H1 (cell line): Measurements from ENCODE around the gene USP17L11. TPM values are rescaled to one million over a fixed set of nuclear protein-coding genes. Genes with fewer than 3 reads are reported as not detected.
"Not testable (repeated sequence)": the region's sequence is repeated elsewhere in the genome, so short reads cannot be mapped to it uniquely, and the experiment has no call there.

Source experiments
- CTCF ChIA-PET: fragments of 300-600 bp; sonication (Branson Sonifier 250); formaldehyde crosslinking; loops from one replicate; lab custom pipeline; 2021; ENCODE audit not compliant: partially characterized antibody; lab: Charles Lee
- POLR2A ChIA-PET: fragments of 300-600 bp; sonication (Branson Sonifier 250); formaldehyde crosslinking; loops from one replicate; lab custom pipeline; 2021; ENCODE audit warnings: inconsistent platforms; ENCODE audit not compliant: partially characterized antibody; lab: Charles Lee
- DNase-seq, 2 experiments: peaks; one replicate each; pipeline versions ENCODE4 v3.0.0 to v3.0.0-alpha.2; 2010 to 2022; ENCODE audit warnings: low spot score in 2 of 2, low read depth in 1 of 2, mixed read lengths in 1 of 2
- FAIRE-seq: peaks from 2 replicates; lab custom pipeline; 2011; peaks lifted over from hg19 to GRCh38; lab: Jason Lieb, UNC
- H2AFZ ChIP-seq: 2 replicates; pipeline ENCODE4 v1.8.1; 2012; ENCODE audit warnings: low read length, inconsistent platforms
- H2AK5ac ChIP-seq: 2 replicates; pipeline ENCODE4 v1.6.1; 2013; ENCODE audit warnings: low read depth, low read length
- H2BK120ac ChIP-seq: replicated peaks from 2 replicates; pipeline ENCODE3; 2013; ENCODE audit warnings: low read depth, low read length, inconsistent platforms
- H2BK12ac ChIP-seq: 2 replicates; pipeline ENCODE4 v1.6.1; 2013; ENCODE audit warnings: low read depth, low read length
- H2BK15ac ChIP-seq: 2 replicates; pipeline ENCODE4 v1.6.1; 2013; ENCODE audit warnings: low read length
- H2BK20ac ChIP-seq: 2 replicates; pipeline ENCODE4 v1.6.1; 2013; ENCODE audit warnings: low read length
- H2BK5ac ChIP-seq: 2 replicates; pipeline ENCODE4 v1.6.1; 2013; ENCODE audit warnings: low read depth, low read length
- H3K14ac ChIP-seq: 2 replicates; pipeline ENCODE4 v1.6.1; 2013; ENCODE audit warnings: inconsistent platforms; ENCODE audit not compliant: insufficient read length
- H3K18ac ChIP-seq: 2 replicates; pipeline ENCODE4 v1.6.1; 2013; ENCODE audit warnings: low read length; ENCODE audit errors: extremely low read depth
- H3K23ac ChIP-seq: 2 replicates; pipeline ENCODE4 v1.6.1; 2013; ENCODE audit warnings: inconsistent platforms; ENCODE audit not compliant: insufficient read length
- H3K23me2 ChIP-seq: 2 replicates; pipeline ENCODE4 v1.6.1; 2013; ENCODE audit warnings: low read depth, low read length
- H3K27ac ChIP-seq: 2 replicates; pipeline ENCODE4 v1.6.1; 2011; ENCODE audit warnings: low read depth, low read length, inconsistent platforms
- H3K27me3 ChIP-seq, 4 experiments: replicated peaks in 1 of 4; 1 replicate in 1 of 4; 2 replicates in 3 of 4; pipeline versions ENCODE4 v1.6.1 to v1.8.1; 2011 to 2013; ENCODE audit warnings: low read length in 3 of 4, mild to moderate bottlenecking in 3 of 4, inconsistent platforms in 2 of 4, mixed read lengths in 2 of 4, moderate library complexity in 1 of 4; ENCODE audit not compliant: control insufficient read depth in 3 of 4, insufficient read depth in 3 of 4; ENCODE audit errors: extremely low read depth in 1 of 4
- H3K36me3 ChIP-seq, 4 experiments: 2 replicates each; pipeline versions ENCODE4 v1.6.1 to v1.8.1; 2011 to 2013; ENCODE audit warnings: mild to moderate bottlenecking in 4 of 4, low read length in 3 of 4, moderate library complexity in 2 of 4, control low read depth in 1 of 4, inconsistent platforms in 1 of 4; ENCODE audit not compliant: insufficient read depth in 4 of 4, control insufficient read depth in 2 of 4
- H3K4ac ChIP-seq: replicated peaks from 2 replicates; pipeline ENCODE3; 2013; ENCODE audit warnings: low read length, low read depth, mixed read lengths, inconsistent platforms; ENCODE audit not compliant: insufficient read length
- H3K4me1 ChIP-seq, 4 experiments: replicated peaks in 1 of 4; 1 replicate in 1 of 4; 2 replicates in 3 of 4; pipeline versions ENCODE4 v1.6.1 to v1.8.1; 2011 to 2013; ENCODE audit warnings: low read length in 3 of 4, inconsistent platforms in 2 of 4, mixed read lengths in 1 of 4; ENCODE audit not compliant: insufficient read depth in 4 of 4, control insufficient read depth in 3 of 4
- H3K4me2 ChIP-seq, 2 experiments: 2 replicates each; pipeline versions ENCODE4 v1.6.1 to v1.8.1; 2011 to 2013; ENCODE audit warnings: low read depth in 2 of 2, low read length in 2 of 2, control low read depth in 1 of 2, inconsistent platforms in 1 of 2, mild to moderate bottlenecking in 1 of 2; ENCODE audit not compliant: insufficient read depth in 1 of 2
- H3K4me3 ChIP-seq, 4 experiments: fragments of 200-600, 300-600 bp in 1 of 4; sonication (generic), shearing (Covaris generic), sonication (Bioruptor Twin) in 1 of 4; 2 replicates each; pipeline versions ENCODE4 v1.5.1 to v1.8.1; 2011 to 2016; ENCODE audit warnings: low read length in 4 of 4, low read depth in 3 of 4, control low read depth in 2 of 4, inconsistent platforms in 2 of 4, mild to moderate bottlenecking in 2 of 4, mixed read lengths in 1 of 4, moderate library complexity in 1 of 4; ENCODE audit not compliant: insufficient read depth in 2 of 4; ENCODE audit errors: extremely low read depth in 1 of 4
- H3K56ac ChIP-seq: replicated peaks from 2 replicates; pipeline ENCODE3; 2013; ENCODE audit warnings: low read depth, mild to moderate bottlenecking, mixed read lengths, low read length, inconsistent platforms; ENCODE audit not compliant: insufficient read length
- H3K79me1 ChIP-seq: 2 replicates; pipeline ENCODE4 v1.6.1; 2013; ENCODE audit warnings: low read depth, low read length, control low read depth
- H3K79me2 ChIP-seq, 2 experiments: 2 replicates each; pipeline versions ENCODE4 v1.6.1 to v1.8.1; 2012 to 2013; ENCODE audit warnings: low read length in 2 of 2, mild to moderate bottlenecking in 2 of 2, inconsistent platforms in 1 of 2; ENCODE audit not compliant: insufficient read depth in 2 of 2, control insufficient read depth in 1 of 2
- H3K9ac ChIP-seq, 4 experiments: replicated peaks in 1 of 4; 1 replicate in 1 of 4; 2 replicates in 3 of 4; pipeline versions ENCODE4 v1.6.1 to v1.8.1; 2011 to 2013; ENCODE audit warnings: low read depth in 3 of 4, low read length in 3 of 4, control low read depth in 2 of 4, mild to moderate bottlenecking in 2 of 4, moderate library complexity in 2 of 4, inconsistent platforms in 1 of 4; ENCODE audit errors: extremely low read depth in 1 of 4
- H3K9me3 ChIP-seq, 2 experiments: 2 replicates each; pipeline versions ENCODE4 v1.6.1 to v1.8.1; 2012 to 2013; ENCODE audit warnings: mild to moderate bottlenecking in 2 of 2, moderate library complexity in 2 of 2, control low read depth in 1 of 2, inconsistent platforms in 1 of 2, low read depth in 1 of 2, low read length in 1 of 2, mixed read lengths in 1 of 2; ENCODE audit not compliant: insufficient read depth in 2 of 2
- H4K20me1 ChIP-seq, 2 experiments: replicated peaks in 1 of 2; 2 replicates each; pipeline versions ENCODE3 to v1.8.1; 2011 to 2013; ENCODE audit warnings: inconsistent platforms in 2 of 2, low read length in 2 of 2, mild to moderate bottlenecking in 1 of 2; ENCODE audit not compliant: insufficient read depth in 2 of 2, control insufficient read depth in 1 of 2
- H4K5ac ChIP-seq: 2 replicates; pipeline ENCODE4 v1.6.1; 2013; ENCODE audit warnings: low read length, low read depth, mixed read lengths, inconsistent platforms; ENCODE audit not compliant: insufficient read length
- H4K8ac ChIP-seq: 2 replicates; pipeline ENCODE4 v1.8.0; 2013; ENCODE audit warnings: mild to moderate bottlenecking, moderate library complexity, low read length, inconsistent platforms; ENCODE audit not compliant: insufficient read depth; ENCODE audit errors: extremely low read depth
- H4K91ac ChIP-seq: replicated peaks from 2 replicates; pipeline ENCODE3; 2013; ENCODE audit warnings: low read length, mixed read lengths, inconsistent platforms; ENCODE audit not compliant: insufficient read length
- WGBS, 2 experiments: shearing (Covaris generic) in 1 of 2; methylation state at CpG; one replicate each; pipeline versions ENCODE4 v1.1.6 to v1.1.7; 2013 to 2015; ENCODE audit warnings: low lambda C conversion rate in 2 of 2, mixed read lengths in 2 of 2, inconsistent platforms in 1 of 2, low coverage in 1 of 2, missing lambda C conversion rate in 1 of 2; ENCODE audit not compliant: insufficient replicate concordance in 2 of 2, insufficient coverage in 1 of 2, insufficient read length in 1 of 2; ENCODE audit errors: extremely low coverage in 1 of 2, missing lambda C conversion rate in 1 of 2; 5-methylcytosine and 5-hydroxymethylcytosine counted together
- polyA plus RNA-seq, 7 experiments: library from polyadenylated mRNA; depleted of rRNA in 3 of 7; stranded (reverse) in 5 of 7; unstranded in 2 of 7; fragments of >200 nt in 5 of 7; fragments of 200-250 nt in 2 of 7; gene quantifications; 1 replicate in 5 of 7; 2 replicates in 1 of 7; 4 replicates in 1 of 7; pipeline versions ENCODE4 v1.2.1 to v1.2.3, GENCODE V29; 2011 to 2013; ENCODE audit warnings: missing spikeins in 2 of 7, mixed read lengths in 2 of 7
- total RNA-seq: library from RNA; stranded (reverse); fragmentation: NEBNext Ultra II Directional; extraction: Animal tissue kit (Norgen Biotek cat#: 25700); gene quantifications from 2 replicates; pipeline ENCODE4 v1.2.1, GENCODE V29; 2021

USP17L11 gene
- total and polyA plus RNA-seq, 2 of the 8 experiments (the other 6 are each of a cell fraction or from before 2014, with no cell fraction given): not detected

DNA sequence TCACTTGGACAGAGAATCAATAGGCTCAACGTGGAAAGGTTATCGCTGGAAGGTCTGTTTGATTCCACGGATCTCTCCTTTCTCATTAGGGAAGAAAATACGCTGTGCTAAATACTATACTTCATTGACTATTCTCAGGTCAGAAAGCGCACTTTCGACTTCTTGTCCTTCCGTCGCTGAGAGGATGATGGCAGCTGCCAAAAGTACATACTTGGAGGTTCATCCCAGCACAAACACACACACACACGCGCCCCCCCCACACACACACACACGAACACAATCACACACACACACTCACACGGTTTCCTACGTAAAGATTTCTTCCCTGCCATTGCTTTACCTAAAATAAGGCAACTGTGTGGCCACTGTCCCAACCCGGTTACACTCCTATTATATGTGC, 504 bp upstream of the USP17L11 start:
- H3K23me2 ChIP-seq, FAIRE-seq, DNase-seq, H4K5ac ChIP-seq, H3K4ac ChIP-seq, H3K79me2 ChIP-seq, H4K91ac ChIP-seq, H3K27ac ChIP-seq, H2BK120ac ChIP-seq, H3K9ac ChIP-seq, H2BK5ac ChIP-seq, H3K18ac ChIP-seq, H3K56ac ChIP-seq, H2AK5ac ChIP-seq, H3K27me3 ChIP-seq, H2BK12ac ChIP-seq, CTCF ChIA-PET, H3K4me3 ChIP-seq, H4K20me1 ChIP-seq, H3K79me1 ChIP-seq, POLR2A ChIA-PET, H3K36me3 ChIP-seq, H4K8ac ChIP-seq, H2BK20ac ChIP-seq, H3K4me1 ChIP-seq, H3K4me2 ChIP-seq, H3K14ac ChIP-seq, H3K23ac ChIP-seq, H2AFZ ChIP-seq, H2BK15ac ChIP-seq, H3K9me3 ChIP-seq: not testable (repeated sequence)
- 73% methylated on average over 9 of the region's 14 CpGs; no CpG with 5 or more reads in 1 of the 2 experiments for WGBS, 2 experiments

GRCh38 chr4:9219852-9220251, 4.6 kb downstream of the USP17L11 start, which contains the start of gene USP17L12:
TSS of gene USP17L12 (plus strand) at chr4:9220152. CDS start at chr4:9220152, 0 bp downstream.
- H3K9me3 ChIP-seq, POLR2A ChIA-PET, H4K20me1 ChIP-seq, H4K91ac ChIP-seq, H3K18ac ChIP-seq, H3K79me2 ChIP-seq, H3K4ac ChIP-seq, H2BK5ac ChIP-seq, H2AFZ ChIP-seq, H3K79me1 ChIP-seq, H2BK12ac ChIP-seq, H3K27me3 ChIP-seq, H2BK15ac ChIP-seq, H3K4me3 ChIP-seq, H3K23me2 ChIP-seq, H3K27ac ChIP-seq, H4K5ac ChIP-seq, H3K36me3 ChIP-seq, H2AK5ac ChIP-seq, FAIRE-seq, H3K9ac ChIP-seq, DNase-seq, H3K4me1 ChIP-seq, CTCF ChIA-PET, H3K23ac ChIP-seq, H2BK120ac ChIP-seq, H3K4me2 ChIP-seq, H3K14ac ChIP-seq, H4K8ac ChIP-seq, H3K56ac ChIP-seq, H2BK20ac ChIP-seq: not testable (repeated sequence)
- WGBS, 2 experiments: no CpG with 5 or more reads among the region's 13 CpGs
